NOMO-1 treated with DMSO at 0.1 percent for 48 hours (cell line): ENCODE data around the gene LYPD4.

Source experiments
- DNase-seq: peaks from one replicate; lab custom pipeline; 2025; ENCODE audit not compliant: unreplicated experiment; lab: John Stamatoyannopoulos, UW

LYPD4 gene

DNA sequence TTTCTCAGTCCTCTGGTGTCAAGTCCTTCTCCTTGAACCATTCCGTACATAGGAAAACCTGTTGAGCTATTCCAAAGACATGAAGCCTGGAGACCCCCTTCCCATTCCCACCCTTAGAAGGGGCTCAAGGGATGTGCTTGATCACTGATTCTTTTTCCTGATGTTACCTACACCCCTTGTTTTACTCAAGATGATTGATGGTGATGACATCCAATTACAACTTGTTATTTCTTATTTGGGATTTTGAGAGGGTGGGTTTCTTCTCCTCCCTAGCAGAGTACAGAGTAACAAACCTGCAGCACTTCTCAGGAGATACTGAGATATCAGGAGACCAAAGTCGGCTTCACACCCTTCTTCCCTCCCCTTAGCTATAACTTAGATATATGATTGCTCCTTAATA is 8.9 kb upstream of the LYPD4 start:
- no peak for DNase-seq

DNA sequence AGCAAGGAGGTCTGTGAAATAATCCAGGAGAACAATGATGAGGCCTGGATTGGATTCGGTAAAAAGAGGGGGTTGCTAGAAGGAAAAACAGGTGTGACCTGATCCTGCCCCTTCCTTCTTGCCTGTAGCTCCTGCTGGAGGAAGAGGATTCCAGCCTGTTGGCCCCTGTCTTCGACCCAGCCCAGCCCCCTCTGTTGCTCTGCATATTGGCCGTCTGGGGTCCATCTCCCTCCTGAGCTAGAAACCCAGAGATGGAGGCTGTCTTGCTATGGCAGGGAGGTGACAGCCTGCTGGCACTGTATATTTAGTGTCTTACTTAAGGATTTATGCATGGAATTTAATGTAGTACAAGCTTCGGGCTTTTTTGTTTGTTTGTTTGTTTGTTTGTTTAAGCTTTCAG is 7.0 kb upstream of the LYPD4 start:
- no peak for DNase-seq

DNA sequence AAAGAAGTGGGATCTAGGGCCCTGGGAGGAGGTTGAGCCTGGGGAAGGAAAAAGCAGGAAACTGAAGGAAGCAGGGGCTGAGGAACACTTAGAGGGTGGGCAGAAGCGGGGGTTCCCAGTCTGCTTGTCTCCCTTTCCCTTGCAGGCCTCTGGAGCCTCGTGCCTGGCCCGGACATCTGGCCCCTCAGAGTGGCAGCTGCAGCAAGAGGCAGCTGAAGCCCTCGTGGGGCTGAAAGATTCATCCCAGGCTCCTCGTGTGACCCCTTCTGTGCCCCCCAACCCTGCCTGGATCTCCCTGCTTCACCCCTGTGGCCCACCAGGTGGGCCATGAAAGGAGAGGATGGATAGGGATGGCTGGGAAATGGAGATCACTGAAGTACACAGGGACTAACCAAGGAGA is 5.9 kb upstream of the LYPD4 start:
- DNase-seq, result no peak

DNA sequence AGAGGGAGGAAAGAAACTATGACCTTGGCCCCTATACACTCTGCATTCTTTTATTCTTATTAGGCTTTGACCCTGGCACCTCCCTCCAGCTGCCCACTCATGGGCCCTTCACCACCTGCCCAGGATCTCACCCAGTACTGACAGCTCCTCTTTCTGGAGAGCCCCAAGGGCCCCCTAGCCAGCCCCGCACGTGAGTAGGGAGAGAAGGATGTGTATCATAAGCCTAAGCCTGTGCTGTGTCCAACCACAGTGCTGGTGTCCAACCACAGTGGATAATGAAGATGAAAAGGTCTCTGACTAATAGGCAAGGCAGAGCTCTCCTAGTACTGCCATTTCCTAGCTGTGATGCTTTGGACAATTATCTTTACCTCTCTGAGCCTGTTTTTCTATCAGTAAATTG is 4.6 kb upstream of the LYPD4 start:
- no peak for DNase-seq

DNA sequence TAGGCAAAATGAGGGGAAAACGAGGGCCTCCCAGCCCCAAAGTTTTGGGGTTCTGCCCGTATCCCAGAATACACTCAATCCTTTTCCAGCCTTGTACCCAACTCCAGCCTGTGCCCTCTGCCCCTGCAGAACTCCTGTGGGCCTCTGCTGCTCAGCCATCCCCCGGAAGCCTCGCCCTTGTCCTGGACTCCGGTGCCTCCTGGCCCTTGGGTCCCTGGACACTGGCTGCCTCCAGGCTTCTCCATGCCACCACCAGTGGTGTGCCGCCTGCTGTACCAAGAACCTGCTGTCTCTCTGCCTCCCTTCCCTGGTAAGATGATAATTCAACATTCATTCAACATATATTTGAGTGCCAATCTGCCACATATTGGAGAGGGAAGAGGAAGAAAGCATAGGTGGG is 4.2 kb upstream of the LYPD4 start:
- no peak for DNase-seq

- DNase-seq, result no peak
Observed at GRCh38 chr19:41847351-41848105, 3.0 kb upstream of the LYPD4 start.

DNA sequence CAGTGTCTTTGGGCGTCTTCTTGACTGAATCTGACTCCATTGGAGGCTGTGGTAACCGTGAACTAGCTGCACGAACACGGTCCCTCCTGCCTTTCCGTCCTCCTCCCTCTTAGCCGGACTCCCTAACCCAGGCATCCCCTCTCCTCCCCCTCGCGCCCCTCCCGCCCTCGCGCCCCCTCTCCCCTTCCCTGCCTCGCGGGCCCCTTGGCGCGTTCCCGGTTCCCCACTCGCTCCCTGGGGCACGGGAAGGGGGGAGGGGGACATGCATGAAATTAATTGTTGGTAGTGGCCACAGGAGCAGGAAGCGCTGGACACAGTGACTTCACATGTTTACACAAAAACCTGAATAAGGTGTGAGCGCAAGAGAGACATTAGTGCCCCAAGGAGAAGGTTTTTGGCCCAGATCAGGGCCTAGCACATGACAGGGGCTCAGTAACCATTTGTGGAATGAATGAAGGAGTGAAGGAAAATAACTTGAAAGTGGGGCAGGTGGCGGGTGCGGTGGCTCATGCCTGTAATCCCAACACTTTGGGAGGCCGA is 638 bp upstream of the LYPD4 start:
- DNase-seq, result no peak

DNA sequence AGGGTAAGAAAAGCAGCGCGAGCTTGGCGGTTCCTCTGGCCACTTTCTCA is 343 bp upstream of the LYPD4 start, which contains the start of gene DMRTC2:
DMRTC2 (plus strand) TSS at position 42 of the 50 bp plus-strand sequence. CDS start 2,387 bp downstream, outside the sequence.
- DNase-seq, result no peak

- no peak for DNase-seq
Observed at GRCh38 chr19:41843371-41843770, 1.1 kb downstream of the LYPD4 start.

DNA sequence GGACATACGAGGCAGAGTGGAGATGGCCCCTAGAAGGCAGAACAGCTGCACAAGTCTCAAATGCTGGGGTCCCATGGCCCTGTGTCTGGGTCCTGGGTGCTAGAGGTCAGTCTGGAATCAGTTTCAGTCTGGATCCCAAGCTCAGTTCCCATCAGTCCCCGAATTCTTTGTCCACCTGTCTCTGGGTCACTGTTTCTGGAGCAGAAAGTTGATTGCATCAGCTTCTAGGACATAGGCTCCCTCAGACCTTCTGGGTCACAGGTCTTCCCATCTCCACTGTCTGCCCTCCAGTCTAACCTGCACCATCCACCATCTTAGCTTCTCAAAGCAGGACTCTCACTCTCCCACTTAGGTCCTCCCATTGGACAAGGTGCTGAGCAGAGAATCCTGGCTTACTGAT is 5.3 kb downstream of the LYPD4 start:
- no peak for DNase-seq

DNA sequence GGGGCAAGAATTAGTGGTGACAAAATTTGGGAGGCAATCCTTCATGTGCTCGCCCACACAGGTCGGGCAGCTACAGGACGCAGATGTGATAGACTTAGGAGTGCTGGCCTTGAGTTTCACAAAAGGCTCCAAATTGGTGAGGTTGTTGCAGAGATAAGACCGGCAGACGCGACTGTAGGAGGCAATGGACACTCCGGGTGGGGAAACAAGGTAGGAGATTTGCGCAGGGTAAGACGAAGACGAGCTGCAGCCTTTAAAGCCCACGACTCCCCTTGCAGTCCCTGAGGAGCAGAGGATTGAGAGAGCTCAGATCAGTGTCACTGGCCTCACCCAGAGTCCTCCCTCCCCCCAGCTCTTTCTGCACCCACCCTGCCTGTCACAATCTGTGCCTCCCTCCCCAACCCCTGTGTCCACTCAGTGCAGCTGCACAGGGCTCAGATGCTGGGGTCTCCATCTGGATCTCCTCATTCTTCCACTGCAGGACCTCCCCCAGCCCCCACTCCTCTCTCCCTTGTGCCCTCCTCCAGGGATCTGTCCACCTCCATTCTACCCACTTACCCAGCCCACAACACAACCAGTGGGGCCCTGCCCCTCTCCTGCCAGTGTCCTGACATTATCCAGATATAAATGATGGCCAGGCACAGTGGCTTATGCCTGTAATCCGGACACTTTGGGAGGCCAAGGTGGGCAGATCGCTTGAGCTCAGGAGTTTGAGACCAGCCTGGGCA is 6.3 kb downstream of the LYPD4 start:
- no peak for DNase-seq

- peak; percentile 74 for DNase-seq
Observed at GRCh38 chr19:41821003-41821735, 23.3 kb downstream of the LYPD4 start.

GRCh38 chr19:41816761-41817160 is 27.7 kb downstream of the LYPD4 start:
- DNase-seq, result no peak

DNA sequence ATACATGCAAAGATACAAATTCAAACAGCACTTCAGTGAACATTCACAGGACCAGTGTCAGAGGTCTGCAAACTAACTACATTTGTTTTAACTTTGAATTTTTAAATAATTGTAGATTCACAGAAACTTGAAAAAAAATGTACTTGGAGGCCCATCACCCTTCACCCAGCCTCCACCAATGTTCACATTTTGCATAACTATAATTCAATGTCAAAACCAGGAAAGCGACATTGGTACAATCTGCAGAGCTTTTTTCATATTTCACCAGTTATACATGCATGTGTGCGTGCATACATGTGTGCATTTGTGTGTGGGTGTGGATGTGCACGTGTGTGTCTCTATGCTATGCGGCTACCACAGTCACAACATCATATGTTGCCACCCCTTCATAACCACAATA is 29.2 kb downstream of the LYPD4 start:
- no peak for DNase-seq

GRCh38 chr19:41813911-41814310 is 30.6 kb downstream of the LYPD4 start:
- no peak for DNase-seq

DNA sequence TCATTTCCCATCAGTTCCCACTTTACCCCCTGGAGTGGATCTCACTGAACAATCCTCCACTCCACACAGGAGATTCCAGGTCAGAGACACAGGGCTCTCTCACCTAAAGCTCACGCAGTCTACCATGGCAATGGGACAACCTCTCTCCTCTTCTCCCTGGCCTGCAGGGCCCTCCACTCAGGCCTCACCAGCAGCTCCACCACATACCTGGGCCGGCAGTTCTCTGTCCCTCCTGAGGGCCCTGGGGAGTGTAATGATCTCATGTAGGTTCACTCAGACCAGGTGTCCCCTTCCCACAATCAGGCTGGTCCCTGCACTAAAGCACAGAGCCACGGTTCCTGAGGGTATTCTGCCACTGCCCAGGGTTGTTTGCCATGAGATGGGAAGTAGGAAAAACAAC is 32.5 kb downstream of the LYPD4 start:
- DNase-seq, result no peak

GRCh38 chr19:41811036-41811435 is 33.4 kb downstream of the LYPD4 start:
- DNase-seq, result peak; percentile 85

DNA sequence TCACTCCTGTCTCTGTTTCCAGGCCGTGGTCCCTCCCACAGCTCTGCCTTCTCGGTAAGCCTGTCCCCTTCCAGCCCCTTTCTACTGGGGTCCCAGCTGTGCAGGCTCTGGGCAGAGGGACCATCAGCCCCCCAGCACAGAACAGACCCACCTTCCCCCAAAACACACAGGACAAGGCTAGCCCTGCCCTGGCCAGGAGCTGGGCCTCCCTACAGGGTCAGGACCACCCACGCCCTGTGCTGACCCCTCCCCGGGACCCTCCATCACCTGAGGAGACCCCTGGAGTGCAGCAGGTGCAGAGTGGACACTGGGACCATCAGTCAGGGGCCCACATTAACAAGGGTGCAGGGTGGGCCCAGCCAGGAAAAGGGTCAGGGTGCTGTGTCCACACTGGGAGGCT is 34.2 kb downstream of the LYPD4 start:
- no peak for DNase-seq

DNA sequence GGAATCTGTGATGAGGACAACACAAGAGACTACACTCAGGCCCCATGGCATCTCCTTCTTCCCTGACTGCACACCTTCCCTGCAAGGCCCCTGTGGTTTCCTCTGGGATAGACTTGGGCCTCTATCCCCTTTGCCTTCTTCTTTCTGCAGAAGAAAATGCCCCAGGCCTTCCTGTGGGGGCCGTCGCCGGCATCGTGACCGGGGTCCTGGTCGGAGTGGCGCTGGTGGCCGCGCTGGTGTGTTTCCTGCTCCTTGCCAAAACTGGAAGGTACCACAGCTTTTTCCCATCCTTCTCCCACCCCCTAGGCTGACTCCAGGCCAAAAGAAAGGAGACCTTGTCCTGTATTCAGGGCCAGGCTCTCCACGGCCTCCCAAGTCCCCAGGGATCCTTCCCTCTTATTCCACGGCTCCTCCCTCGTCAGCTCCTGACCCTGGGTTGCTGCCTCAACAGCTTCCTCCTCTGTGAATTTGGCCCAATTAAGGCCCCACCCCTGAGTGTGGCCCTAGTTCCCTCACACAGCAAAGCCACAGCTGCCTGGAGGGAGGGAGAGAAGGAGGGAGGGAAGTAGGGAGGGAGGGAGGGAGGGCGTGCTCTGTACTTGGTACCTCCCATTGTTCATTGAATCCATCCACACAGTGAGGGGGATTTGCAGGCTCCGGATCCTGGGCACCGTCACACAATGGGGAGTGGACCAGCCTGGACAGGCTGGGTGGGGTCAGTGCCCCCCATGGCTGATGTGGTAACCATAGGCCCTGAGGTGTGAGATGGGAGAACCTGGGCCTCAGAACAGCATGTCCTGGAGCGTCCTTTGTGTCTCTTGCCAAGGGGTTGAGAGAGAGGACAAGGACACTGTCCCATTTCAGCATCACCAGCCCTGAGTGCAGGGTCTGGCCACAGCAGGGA is 35.6 kb downstream of the LYPD4 start:
- peak; percentile 68 for DNase-seq

DNA sequence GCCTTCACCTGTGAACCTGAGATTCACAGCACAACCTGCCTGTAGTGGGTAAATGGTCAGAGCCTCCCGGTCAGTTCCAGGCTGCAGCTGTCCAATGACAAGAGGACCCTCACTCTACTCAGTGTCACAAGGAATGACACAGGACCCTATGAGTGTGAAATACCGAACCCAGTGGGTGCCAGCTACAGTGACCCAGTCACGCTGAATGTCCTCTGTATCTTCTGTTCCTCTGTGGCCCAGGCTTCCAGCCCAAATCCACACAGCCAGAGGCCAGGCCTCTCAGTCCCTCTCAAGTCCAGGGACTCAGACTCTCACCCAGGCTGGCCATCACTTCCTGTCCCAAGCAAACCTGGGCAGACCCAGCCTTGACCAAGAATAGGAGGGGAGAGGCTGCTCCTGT is 37.3 kb downstream of the LYPD4 start:
- no peak for DNase-seq

- DNase-seq, result peak; percentile 15
Observed at GRCh38 chr19:41804336-41804735, 40.1 kb downstream of the LYPD4 start.
